ENCODE data around the gene TSPAN5.

DNA sequence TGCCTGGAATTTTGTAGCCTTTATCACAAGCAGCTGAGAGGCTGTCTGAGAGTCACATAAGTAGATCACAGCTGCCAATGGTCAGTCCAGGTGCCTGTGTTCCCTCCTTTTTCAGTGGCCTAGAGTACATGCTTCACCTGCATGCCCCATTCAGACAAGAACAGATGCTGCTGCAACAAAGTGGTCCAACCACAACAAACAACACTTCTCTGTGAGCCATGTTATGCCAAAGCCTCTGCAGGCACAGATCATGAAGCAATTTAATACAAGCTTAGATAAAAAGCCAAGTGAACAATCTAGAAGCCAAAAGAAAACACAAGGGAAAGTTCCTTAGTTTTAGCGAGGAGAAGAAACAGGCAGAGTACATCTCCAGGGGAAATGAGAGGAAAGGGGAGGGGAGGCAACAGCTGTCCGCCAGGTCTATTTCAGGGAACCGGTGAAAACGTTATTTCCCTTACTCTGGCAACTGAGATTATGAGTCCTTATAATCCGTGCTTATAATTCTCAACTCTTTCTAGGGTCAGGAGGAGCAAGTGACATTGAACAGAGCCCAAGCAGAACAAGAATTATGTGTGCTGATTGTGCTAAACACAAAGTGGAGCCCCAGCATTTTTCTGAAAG is 92.6 kb downstream of the TSPAN5 start:
- TF ChIP-seq, protein P1, sequence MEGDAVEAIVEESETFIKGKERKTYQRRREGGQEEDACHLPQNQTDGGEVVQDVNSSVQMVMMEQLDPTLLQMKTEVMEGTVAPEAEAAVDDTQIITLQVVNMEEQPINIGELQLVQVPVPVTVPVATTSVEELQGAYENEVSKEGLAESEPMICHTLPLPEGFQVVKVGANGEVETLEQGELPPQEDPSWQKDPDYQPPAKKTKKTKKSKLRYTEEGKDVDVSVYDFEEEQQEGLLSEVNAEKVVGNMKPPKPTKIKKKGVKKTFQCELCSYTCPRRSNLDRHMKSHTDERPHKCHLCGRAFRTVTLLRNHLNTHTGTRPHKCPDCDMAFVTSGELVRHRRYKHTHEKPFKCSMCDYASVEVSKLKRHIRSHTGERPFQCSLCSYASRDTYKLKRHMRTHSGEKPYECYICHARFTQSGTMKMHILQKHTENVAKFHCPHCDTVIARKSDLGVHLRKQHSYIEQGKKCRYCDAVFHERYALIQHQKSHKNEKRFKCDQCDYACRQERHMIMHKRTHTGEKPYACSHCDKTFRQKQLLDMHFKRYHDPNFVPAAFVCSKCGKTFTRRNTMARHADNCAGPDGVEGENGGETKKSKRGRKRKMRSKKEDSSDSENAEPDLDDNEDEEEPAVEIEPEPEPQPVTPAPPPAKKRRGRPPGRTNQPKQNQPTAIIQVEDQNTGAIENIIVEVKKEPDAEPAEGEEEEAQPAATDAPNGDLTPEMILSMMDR (IDR thresholded peaks at IDR 0.05; ENCODE audit: insufficient read depth, low read length, poor library complexity, severe bottlenecking), result no peak
- TF ChIP-seq EZH2phosphoT487 (conservative IDR thresholded peaks at IDR 0.05; ENCODE audit: low read length), result no peak

All from SU-DHL-6 (cell line).